Heart left ventricle (tissue), 13 donors: ENCODE data around the gene LBX2.

Experiments used
- CTCF ChIP-seq, 12 donors: fragments of 200-600 bp; sonication (generic) in 4 of 12; IDR thresholded peaks; one replicate each; pipeline versions ENCODE4 v1.5.0 to v1.8.0; 2018 to 2022; ENCODE audit warnings: antibody characterized with exemption in 12 of 12, mild to moderate bottlenecking in 5 of 12
- POLR2A ChIP-seq, 2 donors: fragments of 450-650 bp; IDR thresholded peaks; one replicate each; pipeline ENCODE4 v1.6.1; 2017; ENCODE audit warnings: antibody characterized with exemption in 2 of 2, mild to moderate bottlenecking in 2 of 2, moderate library complexity in 2 of 2
- donor health status: ischemic (EF 13 %, LVEDD 7.1; RV severe dilation, severe dysfunction).
- donor health status: DM: no; HTN: yes; CAD: no.
- donor health status: DM: no; HTN: no; CAD: no.
- donor health status: ischemic (EF 25% LVEDD 6.9; RV normal size, moderate dysfunction).
- donor health status: ischemic (EF 25% LVEDD 5.7; RV mildly dilated, moderate dysfunction).
- donor health status: ischemic (EF 35%, LVEDD 5.7; RV mildly dilated, moderate dysfunction).
- donor health status: nonischemic (EF 11% LVEDD 7.7; RV severe dilation, severe dysfunction).
- donor health status: DM: yes; HTN: yes; CAD: no.
- donor health status: PGD.
- donor health status: ischemic (EF 29% LVEDD 5.4; RV normal size, mild dysfunction).
- donor health status: nonischemic (EF 23%, LVEDD 6.1; RV moderate dilation, normal function).

GRCh38 chr2:74514368-74515270 lies 15.2 kb upstream of the LBX2 start, which contains the start of gene TLX2:
- TF ChIP-seq CTCF (IDR thresholded peaks at IDR 0.05) (no peak), POLR2A (IDR thresholded peaks at IDR 0.05) (no peak)
